RWPE1 (cell line): ENCODE measurements around the gene CERS2.

ENCODE experiments used
- CTCF ChIA-PET: fragments of 350-600 bp; sonication (Branson Sonifier 250); formaldehyde crosslinking; extraction: SDS; loops from one replicate; lab custom pipeline; 2021; lab: Yijun Ruan, JAX
- POLR2A ChIA-PET: fragments of 400-600 bp; formaldehyde crosslinking; extraction: SDS; loops from one replicate; lab custom pipeline; 2020; ENCODE audit warnings: antibody characterized with exemption; ENCODE audit not compliant: low non-redundant PET; lab: Yijun Ruan, JAX
- DNase-seq: peaks from one replicate; pipeline ENCODE4 v3.0.0; 2012; ENCODE audit warnings: low spot score
- H3K27ac ChIP-seq: fragments of 450-650 bp; 2 replicates; pipeline ENCODE4 v1.5.1; 2017
- TF ChIP-seq, protein P1 (sequence below): fragments of 450-650 bp; conservative IDR thresholded peaks from 2 replicates; pipeline ENCODE4 v1.5.1; 2017; ENCODE audit warnings: low read depth, mild to moderate bottlenecking

Gene CERS2

DNA sequence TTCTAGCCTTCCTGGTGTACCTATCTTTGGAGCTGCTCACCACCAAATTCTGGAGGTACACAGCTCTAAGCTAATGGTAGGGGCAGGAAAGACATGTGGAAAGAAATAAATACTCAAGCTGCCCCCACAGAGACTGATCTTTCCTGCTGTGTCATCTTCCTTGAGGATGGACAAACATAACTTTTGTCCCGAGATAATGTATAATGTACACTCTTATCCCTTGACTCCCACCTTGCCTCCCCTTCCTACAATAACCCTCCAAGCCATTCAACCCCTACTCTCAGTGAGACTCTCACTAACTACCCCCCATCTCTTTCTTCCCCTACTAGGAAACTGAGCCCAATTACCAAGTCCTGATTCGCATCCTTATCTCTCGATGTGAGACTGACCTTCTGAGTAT, 19.6 kb upstream of the CERS2 start:
- no peak for DNase-seq
- ChIA-PET POLR2A (no interaction called here), CTCF (interaction anchor here (0.5 to 1.4 kb wide), 3 partner anchors 15 to 221 kb away, joined by 3 to 5 read pairs (median 4); no protein-coding TSS in a partner anchor)
- TF ChIP-seq, protein P1, sequence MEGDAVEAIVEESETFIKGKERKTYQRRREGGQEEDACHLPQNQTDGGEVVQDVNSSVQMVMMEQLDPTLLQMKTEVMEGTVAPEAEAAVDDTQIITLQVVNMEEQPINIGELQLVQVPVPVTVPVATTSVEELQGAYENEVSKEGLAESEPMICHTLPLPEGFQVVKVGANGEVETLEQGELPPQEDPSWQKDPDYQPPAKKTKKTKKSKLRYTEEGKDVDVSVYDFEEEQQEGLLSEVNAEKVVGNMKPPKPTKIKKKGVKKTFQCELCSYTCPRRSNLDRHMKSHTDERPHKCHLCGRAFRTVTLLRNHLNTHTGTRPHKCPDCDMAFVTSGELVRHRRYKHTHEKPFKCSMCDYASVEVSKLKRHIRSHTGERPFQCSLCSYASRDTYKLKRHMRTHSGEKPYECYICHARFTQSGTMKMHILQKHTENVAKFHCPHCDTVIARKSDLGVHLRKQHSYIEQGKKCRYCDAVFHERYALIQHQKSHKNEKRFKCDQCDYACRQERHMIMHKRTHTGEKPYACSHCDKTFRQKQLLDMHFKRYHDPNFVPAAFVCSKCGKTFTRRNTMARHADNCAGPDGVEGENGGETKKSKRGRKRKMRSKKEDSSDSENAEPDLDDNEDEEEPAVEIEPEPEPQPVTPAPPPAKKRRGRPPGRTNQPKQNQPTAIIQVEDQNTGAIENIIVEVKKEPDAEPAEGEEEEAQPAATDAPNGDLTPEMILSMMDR = no peak
- no peak overlapping the region for H3K27ac ChIP-seq

DNA sequence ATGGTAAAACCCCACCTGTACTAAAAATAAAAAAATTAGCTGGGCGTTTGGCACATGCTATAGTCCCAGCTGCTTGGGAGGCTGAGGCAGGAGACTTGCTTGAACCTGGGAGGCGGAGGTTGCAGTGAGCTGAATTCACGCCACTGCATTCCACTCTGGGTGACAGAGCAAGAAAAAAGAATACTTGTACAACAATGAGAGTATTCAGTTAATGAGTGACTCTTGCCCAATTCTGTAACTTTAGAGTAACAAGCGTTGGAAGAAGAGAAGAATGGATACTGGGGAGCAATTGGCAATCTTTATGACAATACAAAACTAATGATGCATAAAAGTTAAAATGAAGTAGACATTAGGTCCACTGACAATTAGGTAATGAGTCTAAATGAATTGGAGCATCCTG, 18.0 kb upstream of the CERS2 start:
- ChIA-PET POLR2A (no interaction called here), CTCF (no interaction called here)
- TF ChIP-seq, protein P1 = no peak
- no peak overlapping the region for H3K27ac ChIP-seq
- DNase-seq = no peak

DNA sequence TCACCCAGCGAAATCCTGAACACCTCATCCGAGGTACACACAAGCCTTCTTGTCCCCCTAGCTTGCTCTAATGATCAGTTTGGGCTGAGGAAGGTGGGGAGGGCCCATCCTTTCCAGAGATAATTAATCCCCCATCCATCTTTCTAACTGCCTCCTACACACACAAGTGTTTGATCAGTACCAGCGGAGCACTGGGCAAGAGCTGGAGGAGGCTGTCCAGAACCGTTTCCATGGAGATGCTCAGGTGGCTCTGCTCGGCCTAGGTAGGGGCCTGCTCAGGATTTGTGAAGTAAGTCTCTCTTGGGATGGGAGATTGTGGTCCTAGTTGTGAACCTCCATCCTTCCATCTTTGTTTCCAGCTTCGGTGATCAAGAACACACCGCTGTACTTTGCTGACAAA, 13.3 kb upstream of the CERS2 start:
- TF ChIP-seq, protein P1 = no peak
- ChIA-PET CTCF (no interaction called here), POLR2A (no interaction called here)
- DNase-seq = no peak
- H3K27ac ChIP-seq = no peak overlapping the region

DNA sequence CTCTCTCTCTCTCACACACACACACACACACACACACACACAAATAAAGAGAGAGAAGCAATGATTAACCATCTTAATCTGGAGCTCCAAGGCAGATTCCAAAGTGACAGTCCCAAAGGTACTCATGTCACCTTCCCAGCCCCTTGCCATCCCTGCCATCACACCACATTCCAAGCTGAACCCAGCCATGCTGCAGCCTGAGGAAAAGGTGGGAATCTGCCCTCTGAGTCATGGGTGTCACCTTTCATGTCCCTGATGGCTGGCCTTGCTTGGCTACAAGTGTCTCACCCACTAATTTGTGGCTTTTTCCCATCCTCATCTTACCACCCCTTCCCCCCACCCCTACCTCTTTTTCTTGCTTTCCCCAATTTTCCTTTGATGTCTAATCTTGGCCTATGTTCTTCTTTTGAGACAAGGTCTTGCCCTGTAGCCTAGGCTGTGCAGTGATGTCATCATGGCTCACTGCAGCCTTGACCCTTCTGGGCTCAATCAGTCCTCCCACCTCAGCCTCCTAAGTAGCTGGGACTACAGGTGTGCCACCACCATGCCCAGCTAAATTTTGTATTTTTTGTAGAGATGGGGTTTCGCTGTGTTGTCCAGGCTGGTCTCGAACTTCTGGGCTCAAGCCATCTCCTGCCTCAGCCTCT, 10.7 kb upstream of the CERS2 start:
- CTCF ChIA-PET = interaction anchor here (0.6 to 2.4 kb wide), 4 partner anchors 10 to 230 kb away, joined by 3 to 8 read pairs (median 3); partner anchors contain the start of gene MINDY1
- POLR2A ChIA-PET = no interaction called here
- TF ChIP-seq, protein P1 = no peak
- no peak overlapping the region for H3K27ac ChIP-seq
- DNase-seq = no peak

DNA sequence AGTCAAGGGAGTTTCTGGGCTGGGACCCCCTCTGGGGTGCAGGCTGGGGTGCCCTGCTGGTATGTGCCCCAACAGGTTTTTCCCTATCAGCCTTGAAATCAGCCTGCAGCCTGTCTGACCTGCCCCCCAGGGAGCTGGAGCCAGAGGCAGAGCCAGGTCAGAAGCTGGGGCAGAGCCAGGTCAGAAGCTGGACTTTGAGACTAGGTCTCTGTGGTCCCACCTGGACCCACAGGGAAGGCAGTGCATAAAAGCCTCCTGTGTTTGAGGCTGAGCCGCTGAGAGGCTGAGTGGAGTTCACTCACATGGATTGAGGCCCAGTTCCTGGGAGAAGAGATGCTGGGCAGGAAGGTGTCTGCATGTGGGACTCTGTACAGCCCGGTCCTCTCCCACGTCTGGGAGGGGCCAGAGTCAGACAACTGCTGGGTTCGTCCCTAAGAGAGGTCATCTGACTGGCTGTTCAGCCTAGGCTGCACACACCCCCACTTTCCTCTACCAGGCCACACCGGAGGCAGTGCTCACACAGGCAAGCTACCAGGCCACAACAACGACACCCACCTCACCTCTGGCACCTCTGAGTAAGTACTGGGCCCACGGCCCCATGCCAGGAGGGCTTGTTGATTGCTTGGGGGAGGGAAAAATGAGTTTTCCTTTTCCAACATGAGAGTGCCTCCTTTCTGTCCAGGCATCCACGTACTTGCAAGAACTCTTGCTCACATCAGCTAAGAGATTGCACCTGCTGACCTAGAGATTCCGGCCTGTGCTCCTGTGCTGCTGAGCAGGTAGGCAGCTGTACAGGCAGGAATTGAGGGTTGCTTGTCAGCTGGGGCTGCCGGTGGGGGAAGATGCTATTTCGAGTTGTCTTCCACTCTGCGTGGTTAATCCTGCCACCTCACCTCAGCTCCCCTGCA, 7.4 kb upstream of the CERS2 start, which contains the start of gene ANXA9:
ANXA9 (plus strand) TSS at position 488 of the 908 bp plus-strand sequence. CDS start 814 bp downstream, outside the sequence.
- TF ChIP-seq, protein P1 = no peak
- CTCF ChIA-PET = interaction anchor here (0.6 to 2.8 kb wide), 3 partner anchors 14 to 608 kb away, joined by 4 to 23 read pairs (median 12); partner anchors contain the start of gene MINDY1
- peak within 1 kb of the TSS; percentile 91 for H3K27ac ChIP-seq
- no peak for DNase-seq
- POLR2A ChIA-PET = interaction anchor here (1.4 kb wide), 1 partner anchor 25 kb away, joined by 7 read pairs; the partner anchor contains the start of gene MINDY1

DNA sequence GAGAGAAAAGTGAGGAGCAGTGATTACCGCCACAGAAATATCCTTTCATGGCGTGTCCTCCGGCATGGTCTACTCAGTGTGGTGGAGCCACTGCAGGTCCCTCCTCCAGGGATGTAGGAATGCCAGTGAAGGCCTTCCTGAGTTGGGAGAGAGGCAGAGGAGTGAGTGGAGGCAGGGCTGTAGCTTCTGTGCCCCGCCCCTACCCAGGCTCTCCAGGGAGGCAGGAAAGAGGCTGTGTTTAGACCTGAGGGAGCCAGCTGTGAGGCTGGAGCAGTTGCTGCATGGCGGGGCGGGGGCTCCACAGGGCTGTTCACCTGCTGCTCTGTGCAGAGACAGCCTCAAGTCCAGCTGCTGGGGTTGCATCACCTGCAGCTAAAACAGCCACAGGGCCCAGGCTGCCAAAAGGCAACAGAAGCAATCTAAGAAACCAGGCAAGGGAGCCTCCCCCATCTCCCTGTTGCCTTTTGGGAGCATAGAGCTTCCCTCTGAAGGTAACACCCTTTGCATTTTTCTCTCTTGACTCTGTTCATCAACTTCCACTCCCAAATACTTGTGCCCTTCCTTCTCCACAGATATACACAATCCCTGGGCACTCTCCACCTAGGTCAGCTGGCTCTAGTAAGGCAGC, 6.7 kb upstream of the CERS2 start:
- POLR2A ChIA-PET = interaction anchor here (1.4 kb wide), 1 partner anchor 25 kb away, joined by 7 read pairs; the partner anchor contains the start of gene MINDY1
- TF ChIP-seq, protein P1 = no peak
- H3K27ac ChIP-seq = peak overlapping the region; percentile 91
- no peak for DNase-seq
- CTCF ChIA-PET = interaction anchor here (0.6 to 2.8 kb wide), 5 partner anchors 12 to 607 kb away, joined by 3 to 23 read pairs (median 5); partner anchors contain the start of gene MINDY1
